ENCODE results near the gene C1orf53. TPM values are rescaled to one million over a fixed set of nuclear protein-coding genes. Genes with fewer than 3 reads are reported as not detected.

C1orf53 gene
- total RNA-seq, 1 experiment from 2014 or later: 6.0 TPM

- BruUV-seq (replicated peaks): no TSS peak
Measured at GRCh38 chr1:197865809-197866208, 36.6 kb upstream of the C1orf53 start.

DNA sequence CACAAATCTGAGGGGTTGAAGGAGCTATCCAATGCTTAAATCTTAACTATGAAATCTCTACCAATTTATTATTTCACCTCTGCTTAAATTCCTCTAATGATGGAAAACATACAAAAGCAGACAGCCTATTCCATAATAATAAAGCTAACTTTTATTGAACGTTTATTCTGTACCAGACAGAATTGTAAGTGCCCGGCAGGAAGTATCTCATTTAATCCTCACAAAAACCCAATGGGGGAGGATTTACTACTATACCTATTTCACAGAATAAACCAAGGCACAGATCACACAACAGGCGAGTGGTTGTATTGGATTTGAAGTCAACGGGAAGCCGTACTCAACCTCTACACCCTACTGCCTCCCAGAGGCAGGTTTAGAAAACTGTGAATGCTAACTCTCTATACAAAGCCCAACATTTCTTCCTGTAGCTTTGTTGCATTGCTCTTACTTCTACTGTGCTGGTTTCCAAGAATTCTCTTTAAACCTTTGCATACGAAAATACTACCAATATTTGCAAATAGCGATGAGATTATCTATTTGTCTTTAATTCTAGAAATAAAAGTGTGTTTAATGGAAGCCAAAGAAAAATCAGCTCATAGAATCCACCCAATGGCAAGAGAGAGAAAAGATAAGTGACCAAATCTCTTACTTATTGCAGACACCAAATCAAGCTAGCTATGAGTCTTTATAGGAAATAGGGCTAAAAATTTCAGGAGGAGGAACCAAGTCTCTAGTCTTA is 33.5 kb upstream of the C1orf53 start:
- intact Hi-C loops (cut with micrococcal nuclease; ENCODE audit: unreplicated experiment): loop anchor here (1.0 to 2.0 kb wide), 2 partner anchors 248 to 596 kb away; no protein-coding TSS in a partner anchor
- H3K9me3 ChIP-seq (ENCODE audit: insufficient read depth, low read depth): no peaks in the 10 kb centered on the region
- TF ChIP-seq CTCF (conservative IDR thresholded peaks at IDR 0.05) (peak; percentile 72), EZH2 (IDR thresholded peaks at IDR 0.05; ENCODE audit: low read depth) (no peak)
- peak overlapping the region; percentile 26; the same call in 1 of the 2 replicates for H3K4me2 ChIP-seq
- no peaks in the 10 kb centered on the region for H3F3A ChIP-seq (ENCODE audit: insufficient read depth, low read depth)
- ChIA-PET CTCF (interaction anchor here (0.5 to 1.5 kb wide), 3 partner anchors 212 to 469 kb away, joined by 3 to 5 read pairs (median 3); no protein-coding TSS in a partner anchor), POLR2A (ENCODE audit: unreplicated experiment) (interaction anchor here (0.7 kb wide), 1 partner anchor 833 kb away, joined by 4 read pairs; no protein-coding TSS in a partner anchor)
- no peak overlapping the region for H3K27ac ChIP-seq
- H3K27me3 ChIP-seq (ENCODE audit: insufficient read depth, low read depth): no peaks in the 10 kb centered on the region
- no peaks in the 10 kb centered on the region for H3K79me2 ChIP-seq (ENCODE audit: low read depth)
- H3K36me3 ChIP-seq (ENCODE audit: low read depth): no peaks in the 10 kb centered on the region
- no peak overlapping the region for H2AFZ ChIP-seq
- no peaks in the 10 kb centered on the region for H3K9me2 ChIP-seq (ENCODE audit: insufficient read depth)
- H4K20me1 ChIP-seq (ENCODE audit: insufficient read depth): no peaks in the 10 kb centered on the region
- BruUV-seq (replicated peaks): no TSS peak
- peak; percentile 1 to 38 for DNase-seq
- no peaks in the 10 kb centered on the region for H3K4me1 ChIP-seq (replicated peaks; ENCODE audit: insufficient read depth)
- H3K4me3 ChIP-seq: no peak overlapping the region

More at GRCh38 chr1:197865809-197866208, 36.6 kb upstream of the C1orf53 start:
- Histone ChIP-seq H3K27ac (no peak overlapping the region), H3K9me3 (ENCODE audit: insufficient read depth, low read depth) (no peaks in the 10 kb centered on the region), H3K4me2 (no peak overlapping the region), H3K27me3 (ENCODE audit: insufficient read depth, low read depth) (no peaks in the 10 kb centered on the region), H3K36me3 (ENCODE audit: low read depth) (no peaks in the 10 kb centered on the region), H2AFZ (no peak overlapping the region), H3K4me3 (no peak overlapping the region), H3K9me2 (ENCODE audit: insufficient read depth) (no peaks in the 10 kb centered on the region), H4K20me1 (ENCODE audit: insufficient read depth) (no peaks in the 10 kb centered on the region), H3K79me2 (ENCODE audit: low read depth) (no peaks in the 10 kb centered on the region), H3K4me1 (replicated peaks; ENCODE audit: insufficient read depth) (no peaks in the 10 kb centered on the region), H3F3A (ENCODE audit: insufficient read depth, low read depth) (no peaks in the 10 kb centered on the region)
- no peak for TF ChIP-seq EZH2 (IDR thresholded peaks at IDR 0.05; ENCODE audit: low read depth)
- TF ChIP-seq CTCF (conservative IDR thresholded peaks at IDR 0.05): no peak
- intact Hi-C loops (cut with micrococcal nuclease; ENCODE audit: unreplicated experiment): no loop called here
- ChIA-PET CTCF (no interaction called here), POLR2A (ENCODE audit: unreplicated experiment) (no interaction called here)
- no peak for DNase-seq

- Histone ChIP-seq H3K9me2 (ENCODE audit: insufficient read depth) (no peaks in the 10 kb centered on the region), H3K27me3 (ENCODE audit: insufficient read depth, low read depth) (no peaks in the 10 kb centered on the region), H4K20me1 (ENCODE audit: insufficient read depth) (no peaks in the 10 kb centered on the region), H3K36me3 (ENCODE audit: low read depth) (no peaks in the 10 kb centered on the region), H3K27ac (no peak overlapping the region), H3K79me2 (ENCODE audit: low read depth) (no peaks in the 10 kb centered on the region), H2AFZ (no peak overlapping the region), H3F3A (ENCODE audit: insufficient read depth, low read depth) (no peaks in the 10 kb centered on the region), H3K4me2 (no peak overlapping the region), H3K4me3 (no peak overlapping the region), H3K4me1 (replicated peaks; ENCODE audit: insufficient read depth) (no peaks in the 10 kb centered on the region), H3K9me3 (ENCODE audit: insufficient read depth, low read depth) (no peaks in the 10 kb centered on the region)
- TF ChIP-seq CTCF (conservative IDR thresholded peaks at IDR 0.05) (no peak), EZH2 (IDR thresholded peaks at IDR 0.05; ENCODE audit: low read depth) (no peak)
- BruUV-seq (replicated peaks): no TSS peak
- DNase-seq: no peak
- CTCF ChIA-PET: interaction anchor here (0.5 to 1.5 kb wide), 3 partner anchors 213 to 470 kb away, joined by 3 to 5 read pairs (median 3); no protein-coding TSS in a partner anchor
- POLR2A ChIA-PET (ENCODE audit: unreplicated experiment): no interaction called here
- intact Hi-C loops (cut with micrococcal nuclease; ENCODE audit: unreplicated experiment): loop anchor here (1.0 to 2.0 kb wide), 2 partner anchors 249 to 596 kb away; no protein-coding TSS in a partner anchor
Measured at GRCh38 chr1:197869490-197870077, 32.8 kb upstream of the C1orf53 start.
